Stimulated activated naive CD8-positive, alpha-beta T cell treated with anti-CD3 and anti-CD28 coated beads, Interleukin-15, amount 100 ng/mL, for 72 hours (primary cell): Measurements from ENCODE around the gene HRH4.
A peak's percentile ranks its signal among the peaks of the same experiment; 100 is the strongest.

Source experiments
- ATAC-seq: fragments of 150-1000 bp; cut with Tn5 transposase; 2 replicates; pipeline ENCODE4 v1.10.0; 2021; ENCODE audit warnings: mild to moderate bottlenecking, moderate library complexity
- DNase-seq, 2 donors: peaks; one replicate each; pipeline ENCODE4 v3.0.0; 2021 to 2022
- H3K27ac Mint-ChIP-seq, 2 donors: one replicate each; pipeline ENCODE4 v1.8.0; 2022; ENCODE audit warnings: mild to moderate bottlenecking in 2 of 2, mixed read lengths in 2 of 2, moderate library complexity in 2 of 2
- H3K27me3 Mint-ChIP-seq: one replicate; pipeline ENCODE4 v1.8.0; 2022; ENCODE audit warnings: mixed read lengths
- H3K4me1 Mint-ChIP-seq: one replicate; pipeline ENCODE4 v1.8.0; 2022; ENCODE audit warnings: mild to moderate bottlenecking, mixed read lengths
- H3K4me3 Mint-ChIP-seq, 2 donors: one replicate each; pipeline ENCODE4 v1.8.0; 2022; ENCODE audit warnings: mild to moderate bottlenecking in 2 of 2, mixed read lengths in 2 of 2, moderate library complexity in 1 of 2
- H3K9me3 Mint-ChIP-seq, 2 donors: one replicate each; pipeline ENCODE4 v1.8.0; 2022; ENCODE audit warnings: mixed read lengths in 2 of 2

Gene HRH4

DNA sequence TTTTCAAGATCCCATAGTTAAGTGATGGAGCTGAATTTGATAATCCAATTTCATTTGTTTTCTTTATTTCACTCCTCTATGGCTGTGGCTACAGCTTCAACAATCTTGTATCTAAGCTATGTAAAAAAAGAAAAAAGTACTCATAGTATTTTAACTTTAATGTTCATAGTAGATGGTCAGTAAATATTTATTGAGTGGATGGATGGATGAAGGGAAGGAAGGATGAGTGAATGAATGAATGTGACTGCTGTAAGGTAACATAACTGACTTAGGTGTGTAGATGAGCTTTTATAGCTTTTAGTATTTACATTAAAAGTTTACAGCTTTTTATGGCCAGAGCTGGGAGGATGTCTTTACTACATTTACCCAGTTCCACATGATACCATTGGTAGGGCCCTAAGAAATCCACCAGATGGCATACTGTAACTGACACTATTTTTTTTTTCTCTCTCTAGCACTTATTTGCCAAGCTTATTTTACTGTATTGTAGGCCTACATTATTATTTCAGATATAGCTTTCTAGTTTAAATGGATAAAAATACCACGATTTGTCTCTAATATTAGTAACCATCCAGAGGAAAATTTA is 13.4 kb upstream of the HRH4 start:
- Mint-ChIP-seq H3K27me3 (no peaks in the 10 kb centered on the region), H3K27ac (peak overlapping the region in 1 of 2 donors; percentile 21), H3K4me1 (peaks cover 9% of the 10 kb centered on the region), H3K9me3 (no peaks in the 10 kb centered on the region), H3K4me3 (no peak overlapping the region)
- ATAC-seq (no peak), DNase-seq (no peak)

DNA sequence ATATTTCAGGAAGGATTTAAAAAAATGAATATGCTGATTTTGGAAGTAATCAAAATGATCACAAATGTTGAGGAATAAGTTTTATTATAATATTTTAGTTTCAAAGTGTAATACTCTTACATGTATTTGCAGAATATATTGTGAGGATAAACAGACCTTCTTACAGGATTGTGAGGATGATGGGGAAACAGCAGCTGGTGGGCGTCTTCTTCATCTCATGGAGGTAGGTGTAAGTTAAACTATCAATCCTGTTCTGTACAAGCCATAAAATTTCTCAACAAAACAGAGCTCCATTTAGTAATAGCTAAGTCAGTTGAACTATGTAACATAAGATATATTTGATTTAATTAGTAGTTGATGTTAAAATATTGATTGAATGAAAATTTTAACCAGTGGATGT is 12.5 kb upstream of the HRH4 start:
- Mint-ChIP-seq H3K27me3 (no peaks in the 10 kb centered on the region), H3K4me3 (no peak overlapping the region), H3K9me3 (no peaks in the 10 kb centered on the region), H3K27ac (no peak overlapping the region), H3K4me1 (peaks cover 9% of the 10 kb centered on the region)
- ATAC-seq (no peak), DNase-seq (no peak)

DNA sequence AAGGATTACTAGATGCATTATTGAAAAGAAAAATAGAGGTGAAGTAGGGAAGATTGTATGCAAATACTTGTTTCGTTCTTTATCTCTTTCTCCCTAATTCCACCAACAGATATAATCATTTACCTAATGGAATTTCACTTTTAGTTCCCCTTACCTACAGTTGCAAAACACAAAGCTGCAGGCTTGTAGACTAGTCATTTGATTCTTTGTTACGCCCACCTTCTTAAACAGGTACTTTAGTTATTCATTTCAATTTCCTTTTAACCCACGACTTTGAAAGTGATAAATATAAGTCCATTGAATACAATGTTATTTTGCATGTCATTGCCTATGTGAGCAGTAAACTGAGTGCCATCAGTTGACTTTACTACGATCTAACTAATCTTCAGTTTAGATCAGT is 3.9 kb upstream of the HRH4 start:
- Mint-ChIP-seq H3K27ac (no peak overlapping the region), H3K4me1 (no peaks in the 10 kb centered on the region), H3K4me3 (no peak overlapping the region), H3K9me3 (no peaks in the 10 kb centered on the region), H3K27me3 (no peaks in the 10 kb centered on the region)
- no peak for DNase-seq
- ATAC-seq, result no peak

DNA sequence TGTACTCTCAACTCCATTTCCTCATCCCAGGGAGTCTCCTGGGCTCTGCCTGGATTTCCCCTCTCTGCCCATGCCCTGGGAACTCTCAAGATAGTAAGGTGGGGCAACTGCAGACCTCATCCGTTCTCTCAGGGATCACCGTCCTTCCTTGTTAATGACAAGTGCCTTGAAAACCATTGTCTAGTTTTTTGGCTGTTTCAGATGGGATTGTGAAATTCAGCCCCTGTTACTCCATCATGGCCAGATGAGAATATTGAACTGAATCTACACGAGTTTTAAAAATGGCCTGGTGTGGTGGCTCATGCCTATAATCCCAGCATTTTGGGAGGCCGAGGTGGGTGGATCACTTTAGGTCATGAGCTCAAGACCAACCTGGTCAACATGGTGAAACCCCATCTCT is 665 bp upstream of the HRH4 start:
- Mint-ChIP-seq H3K27ac (no peak overlapping the region), H3K4me3 (no peak overlapping the region), H3K27me3 (no peaks in the 10 kb centered on the region), H3K4me1 (no peaks in the 10 kb centered on the region), H3K9me3 (no peaks in the 10 kb centered on the region)
- ATAC-seq, result no peak
- DNase-seq, result no peak

DNA sequence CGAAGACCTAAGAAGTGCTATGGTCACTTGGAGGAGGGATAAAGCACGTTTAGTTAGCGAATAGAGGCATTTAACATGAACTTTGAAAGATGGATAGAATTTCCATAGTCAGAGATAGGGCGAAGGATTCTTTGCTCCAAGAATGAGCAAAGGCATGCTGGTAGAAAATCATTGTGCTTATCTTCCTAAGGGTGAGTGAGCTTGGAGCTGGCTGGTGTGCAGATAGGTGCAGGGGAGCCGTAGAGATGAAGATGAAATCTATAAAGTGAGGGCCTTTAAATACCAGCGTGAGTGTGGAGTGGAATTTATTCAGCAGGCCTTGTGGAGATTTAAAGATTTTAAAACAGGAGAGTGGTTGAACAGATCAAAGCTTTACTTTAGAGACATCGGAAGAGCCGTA is 1.6 kb downstream of the HRH4 start:
- Mint-ChIP-seq H3K9me3 (no peaks in the 10 kb centered on the region), H3K4me1 (no peaks in the 10 kb centered on the region), H3K27me3 (no peaks in the 10 kb centered on the region), H3K4me3 (no peak overlapping the region), H3K27ac (no peak overlapping the region)
- no peak for DNase-seq
- ATAC-seq, result no peak

DNA sequence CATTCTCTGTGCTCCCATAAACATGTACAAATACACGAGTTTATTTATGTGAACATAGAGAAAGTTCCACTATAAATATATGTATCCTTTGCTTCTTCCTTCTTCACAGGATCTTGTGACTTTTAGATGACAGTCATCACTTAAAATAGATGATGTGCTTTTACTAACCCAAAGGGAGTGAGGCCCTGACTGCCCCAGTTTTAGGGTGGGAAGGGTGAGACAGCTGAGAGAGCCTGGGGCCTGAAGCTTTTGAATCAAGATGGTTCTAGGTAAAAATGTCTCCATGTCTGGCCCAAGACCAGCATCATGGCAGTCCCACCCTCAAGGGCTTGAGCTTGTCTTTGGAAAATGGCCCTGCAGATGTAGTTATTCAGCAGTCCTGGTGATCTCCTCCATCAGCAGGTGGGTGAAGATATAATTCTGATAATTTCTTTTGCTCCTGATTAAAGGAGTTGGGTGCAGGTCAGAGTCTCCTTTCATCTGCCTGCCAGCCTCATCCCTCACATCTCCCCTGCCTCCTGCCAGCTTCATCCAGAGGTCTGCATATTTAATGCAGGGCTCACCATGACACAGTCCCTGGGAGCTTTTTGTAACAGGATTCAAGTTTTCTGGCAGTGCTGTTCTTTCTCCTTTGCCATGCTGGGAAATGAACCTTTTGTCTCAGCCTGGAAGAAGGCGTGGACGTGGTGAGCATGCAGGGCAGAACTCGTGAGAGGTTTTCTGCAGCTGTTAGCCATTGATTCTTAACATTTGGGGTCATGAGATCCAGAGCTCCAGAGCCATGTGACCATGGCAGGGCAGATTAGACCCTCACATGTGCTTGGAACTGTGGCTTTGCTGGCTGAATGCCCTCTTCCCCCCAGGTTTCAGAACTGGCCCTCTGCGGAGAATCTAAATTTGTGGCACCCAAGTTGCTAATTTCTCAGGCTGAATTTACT is 2.7 kb downstream of the HRH4 start:
- H3K4me3 Mint-ChIP-seq, result no peak overlapping the region

DNA sequence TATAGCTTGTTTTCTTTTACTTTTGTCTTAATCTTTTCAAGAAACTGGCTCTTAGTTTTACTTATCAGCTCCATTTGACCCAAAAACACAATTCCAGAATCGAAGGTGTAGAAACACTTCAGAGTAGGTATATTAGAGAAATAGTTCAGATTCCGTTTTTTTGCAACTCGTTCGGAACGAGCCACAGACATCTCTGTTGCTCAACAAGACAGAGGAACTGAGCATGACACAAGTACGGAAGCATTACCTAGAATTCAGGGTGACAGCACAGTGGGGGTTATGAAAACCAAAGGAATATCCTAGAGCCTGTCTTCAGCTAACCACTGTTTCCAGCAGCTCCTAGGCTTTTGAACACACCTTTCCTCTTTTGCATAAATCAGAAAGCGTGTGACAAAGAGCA is 5.0 kb downstream of the HRH4 start:
- no peak overlapping the region for H3K27ac Mint-ChIP-seq

More for the DNA sequence above, 2.7 kb downstream of the HRH4 start:
- no peaks in the 10 kb centered on the region for H3K27me3 Mint-ChIP-seq
- H3K9me3 Mint-ChIP-seq, result no peaks in the 10 kb centered on the region
- no peaks in the 10 kb centered on the region for H3K4me1 Mint-ChIP-seq
- ATAC-seq (no peak), DNase-seq (no peak)
- H3K27ac Mint-ChIP-seq, result no peak overlapping the region

DNA sequence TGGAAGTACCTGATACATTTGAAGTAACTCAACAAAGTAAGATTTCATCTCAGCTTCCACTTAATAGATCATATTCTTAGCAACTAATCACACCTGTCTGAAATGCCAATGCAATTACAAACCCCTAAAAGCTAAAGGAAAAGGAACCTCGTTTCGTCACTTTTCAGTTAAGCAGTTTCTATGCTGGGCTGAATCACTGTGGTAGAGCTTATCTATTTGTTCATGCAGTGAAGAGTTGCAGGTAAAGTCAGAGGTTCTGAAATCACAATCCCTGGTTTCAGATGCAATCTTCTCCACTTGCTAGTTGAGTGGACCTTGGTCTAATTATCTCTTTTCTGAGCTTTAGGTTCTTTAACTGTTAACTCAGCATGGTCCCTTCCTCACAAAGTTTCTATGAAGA is 6.3 kb downstream of the HRH4 start:
- Mint-ChIP-seq H3K4me3 (no peak overlapping the region), H3K9me3 (no peaks in the 10 kb centered on the region), H3K4me1 (no peaks in the 10 kb centered on the region), H3K27me3 (no peaks in the 10 kb centered on the region), H3K27ac (no peak overlapping the region)
- DNase-seq (no peak), ATAC-seq (no peak)

More for the DNA sequence above, 5.0 kb downstream of the HRH4 start:
- H3K9me3 Mint-ChIP-seq, result no peaks in the 10 kb centered on the region
- no peak overlapping the region for H3K4me3 Mint-ChIP-seq
- no peaks in the 10 kb centered on the region for H3K4me1 Mint-ChIP-seq
- H3K27me3 Mint-ChIP-seq, result no peaks in the 10 kb centered on the region
- no peak for DNase-seq
- ATAC-seq, result no peak

DNA sequence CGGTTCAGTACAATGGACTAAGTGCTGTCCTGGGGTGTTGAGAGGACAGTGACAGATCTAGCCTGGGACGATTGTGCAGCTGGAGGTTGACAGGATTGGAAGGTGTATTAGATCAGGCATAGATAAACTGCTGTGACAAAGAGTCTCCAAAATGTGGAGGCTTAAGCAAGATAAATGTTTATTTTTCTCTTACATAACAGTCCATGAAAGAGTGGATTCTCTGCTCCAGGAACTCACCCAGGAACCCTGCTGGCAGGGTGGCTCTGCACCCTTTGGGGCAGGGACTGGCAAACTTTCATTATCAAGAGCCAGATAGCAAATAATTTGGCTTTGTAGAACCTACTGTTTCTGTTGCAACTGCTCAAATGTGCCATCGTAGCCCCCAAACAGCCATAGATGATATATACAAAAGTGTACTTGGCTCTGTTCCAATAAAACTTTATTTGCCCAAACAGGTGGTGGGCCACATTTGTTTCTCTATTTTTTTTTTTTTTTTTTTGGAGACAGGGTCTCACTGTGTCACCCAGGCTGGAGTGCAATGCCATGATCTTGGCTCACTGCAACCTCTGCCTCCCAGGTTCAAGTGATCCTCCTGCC is 9.7 kb downstream of the HRH4 start:
- Mint-ChIP-seq H3K27me3 (no peaks in the 10 kb centered on the region), H3K4me3 (no peak overlapping the region), H3K9me3 (no peaks in the 10 kb centered on the region), H3K4me1 (no peaks in the 10 kb centered on the region), H3K27ac (no peak overlapping the region)
- ATAC-seq (no peak), DNase-seq (no peak)

DNA sequence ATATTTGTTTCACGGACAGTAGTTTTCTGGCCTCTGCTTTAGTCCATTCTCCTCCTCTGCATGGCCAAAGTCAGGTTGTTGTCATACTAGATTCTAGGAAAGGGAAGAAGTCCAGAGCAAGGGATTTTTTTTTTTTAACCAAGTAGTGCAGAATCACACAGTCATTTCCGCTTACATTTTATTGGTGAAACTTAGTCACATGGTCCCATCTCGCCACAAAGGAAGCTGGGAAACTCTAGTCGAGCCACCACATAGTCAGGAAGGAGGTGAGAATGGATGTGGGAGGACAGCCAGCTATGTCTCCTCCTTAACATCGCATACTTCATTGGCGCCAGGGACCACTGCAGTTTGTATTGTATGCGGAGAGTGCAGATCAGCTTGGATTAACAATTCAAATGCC is 10.4 kb downstream of the HRH4 start:
- Mint-ChIP-seq H3K4me1 (no peaks in the 10 kb centered on the region), H3K27me3 (no peaks in the 10 kb centered on the region), H3K9me3 (no peaks in the 10 kb centered on the region), H3K27ac (no peak overlapping the region), H3K4me3 (no peak overlapping the region)
- no peak for ATAC-seq
- DNase-seq, result no peak

DNA sequence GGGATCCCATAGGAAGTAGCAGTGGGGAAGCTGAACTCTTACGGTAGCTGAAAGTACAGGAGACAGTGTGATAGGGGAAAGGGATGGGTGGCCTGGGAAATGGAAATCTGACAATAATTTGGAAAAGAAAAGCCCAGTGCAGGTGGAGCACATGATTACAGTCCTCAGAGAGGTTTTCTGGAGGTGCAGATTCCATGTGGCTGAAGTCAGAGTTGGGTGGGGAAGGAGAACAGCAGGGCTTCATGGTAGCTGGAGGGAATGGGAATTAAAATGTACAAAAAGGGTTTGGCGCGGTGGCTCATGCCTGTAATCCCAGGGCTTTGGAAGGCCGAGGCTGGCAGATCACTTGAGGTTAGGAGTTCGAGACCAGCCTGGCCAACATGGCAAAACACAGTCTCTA is 12.2 kb downstream of the HRH4 start:
- DNase-seq (no peak), ATAC-seq (no peak)
- Mint-ChIP-seq H3K27me3 (no peaks in the 10 kb centered on the region), H3K4me1 (no peaks in the 10 kb centered on the region), H3K4me3 (no peak overlapping the region), H3K27ac (no peak overlapping the region), H3K9me3 (no peaks in the 10 kb centered on the region)

DNA sequence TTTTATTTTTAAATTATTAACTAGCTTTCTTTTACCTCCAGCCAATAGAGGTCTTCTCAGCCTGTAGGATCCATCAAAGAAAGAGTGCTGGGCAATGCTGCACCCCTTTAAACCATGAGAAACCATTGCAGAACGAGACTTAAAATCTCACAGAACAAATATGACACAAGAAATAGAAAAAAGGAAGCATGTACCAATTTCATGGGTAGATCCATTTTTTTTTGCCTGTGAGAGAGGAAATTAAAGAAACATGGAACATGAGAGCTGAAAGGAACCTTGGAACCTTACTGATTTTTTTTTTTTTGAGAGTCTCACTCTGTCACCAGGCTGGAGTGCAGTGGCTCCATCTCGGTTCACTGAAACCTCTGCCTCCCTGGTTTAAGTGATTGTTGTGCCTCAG is 14.0 kb downstream of the HRH4 start:
- H3K27ac Mint-ChIP-seq, result no peak overlapping the region

DNA sequence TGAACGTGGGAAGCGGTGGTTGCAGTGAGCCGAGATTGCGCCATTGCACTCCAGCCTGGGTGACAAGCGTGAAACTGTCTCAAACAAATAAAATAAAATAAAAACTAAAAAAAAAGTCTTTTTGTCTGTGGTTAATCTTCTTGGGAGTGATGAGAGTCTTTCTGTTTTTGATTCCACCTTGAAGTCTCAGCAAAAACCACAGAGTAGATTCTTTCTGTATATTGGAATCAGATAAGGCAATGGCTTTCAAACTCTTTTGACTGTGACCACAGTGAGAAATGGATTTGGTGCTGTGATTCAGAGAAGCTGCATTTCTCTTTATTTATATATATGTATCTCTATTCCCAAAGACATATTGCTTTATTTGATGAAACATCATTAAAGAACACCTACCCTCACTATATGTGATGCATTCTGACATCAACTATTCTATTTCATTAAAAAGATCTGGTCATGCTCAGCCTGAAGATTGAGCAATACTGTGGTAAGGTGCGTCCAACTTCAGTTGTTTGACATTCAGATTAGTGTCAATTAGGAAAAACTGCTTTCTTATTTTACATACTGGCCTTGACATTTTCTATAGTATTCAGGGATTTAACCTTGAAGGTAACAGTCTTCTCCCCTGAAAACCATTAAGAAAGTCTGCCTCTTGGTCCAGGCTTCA is 15.6 kb downstream of the HRH4 start:
- Mint-ChIP-seq H3K27me3 (peaks cover 8% of the 10 kb centered on the region), H3K9me3 (no peaks in the 10 kb centered on the region), H3K27ac (no peak overlapping the region), H3K4me1 (no peaks in the 10 kb centered on the region), H3K4me3 (no peak overlapping the region)
- ATAC-seq, result no peak
- DNase-seq, result no peak

More for the DNA sequence above, 14.0 kb downstream of the HRH4 start:
- no peak for DNase-seq
- no peak for ATAC-seq
- Mint-ChIP-seq H3K4me1 (no peaks in the 10 kb centered on the region), H3K9me3 (no peaks in the 10 kb centered on the region), H3K4me3 (no peak overlapping the region), H3K27me3 (no peaks in the 10 kb centered on the region)

DNA sequence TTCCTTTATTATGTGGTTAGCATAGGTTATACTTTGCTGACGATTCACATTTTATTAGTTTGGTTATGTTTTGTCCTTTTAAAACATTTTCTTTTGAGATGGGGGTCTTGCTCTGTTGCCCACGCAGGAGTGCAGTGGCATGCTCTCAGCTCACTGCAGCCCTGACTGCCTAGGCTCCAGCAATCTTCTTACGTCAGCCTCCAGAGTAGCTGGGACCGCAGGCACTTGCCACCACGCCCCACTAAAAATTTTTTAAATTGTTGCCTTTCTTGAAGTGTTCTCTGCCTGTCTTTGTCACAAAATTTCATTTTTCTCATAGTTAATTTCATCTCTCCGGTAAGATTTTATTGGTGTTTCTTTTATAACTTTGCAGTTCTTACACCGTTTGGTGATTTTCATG is 18.9 kb downstream of the HRH4 start:
- Mint-ChIP-seq H3K4me3 (no peak overlapping the region), H3K27me3 (peaks cover 8% of the 10 kb centered on the region), H3K27ac (no peak overlapping the region), H3K9me3 (no peaks in the 10 kb centered on the region), H3K4me1 (no peaks in the 10 kb centered on the region)
- ATAC-seq (no peak), DNase-seq (no peak)

DNA sequence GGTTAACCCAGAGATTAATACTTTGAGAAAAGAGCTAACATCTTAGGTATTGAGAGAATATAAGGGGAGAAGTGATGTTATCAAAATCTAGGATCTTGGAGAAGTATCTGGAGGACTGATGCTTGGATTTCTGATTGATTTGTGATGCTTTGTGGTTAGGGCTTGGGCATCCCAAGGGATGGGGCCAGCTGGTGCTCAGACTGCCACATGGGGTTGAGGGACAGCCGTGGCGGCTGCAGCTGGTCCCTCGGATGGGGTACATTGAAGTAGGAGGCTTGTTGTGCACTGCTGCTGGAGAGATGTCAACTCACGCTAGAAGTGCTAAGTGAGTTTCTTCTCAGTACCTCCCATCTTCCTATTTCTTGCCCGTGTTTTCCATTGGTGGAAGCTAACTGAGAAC is 22.4 kb downstream of the HRH4 start:
- ATAC-seq (no peak), DNase-seq (no peak)
- H3K27me3 Mint-ChIP-seq, result peaks cover 23% of the 10 kb centered on the region
- no peak overlapping the region for H3K27ac Mint-ChIP-seq
- no peaks in the 10 kb centered on the region for H3K9me3 Mint-ChIP-seq
- peaks cover 2% of the 10 kb centered on the region for H3K4me1 Mint-ChIP-seq
- H3K4me3 Mint-ChIP-seq, result no peak overlapping the region

DNA sequence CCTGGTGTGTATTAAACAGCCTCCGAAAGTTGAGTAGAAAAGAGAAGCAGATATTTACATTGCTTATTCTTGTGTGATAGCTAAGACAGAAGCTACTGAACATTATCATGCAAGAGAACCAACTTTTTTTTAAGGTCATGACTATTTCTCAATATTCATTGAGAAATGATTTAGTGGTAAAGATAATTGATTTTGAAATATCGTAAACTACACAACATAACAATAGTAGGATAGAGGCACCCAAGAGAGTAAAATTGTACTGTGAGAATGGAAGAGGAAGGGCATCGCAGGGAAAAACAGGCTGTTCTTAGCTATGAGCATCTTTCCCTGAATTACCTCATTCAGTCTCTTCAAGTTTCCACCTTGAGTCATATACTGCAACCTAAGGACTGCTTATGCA is 25.2 kb downstream of the HRH4 start:
- H3K4me1 Mint-ChIP-seq, result peaks cover 12% of the 10 kb centered on the region
- ATAC-seq, result no peak
- H3K4me3 Mint-ChIP-seq, result no peak overlapping the region
- peaks cover 28% of the 10 kb centered on the region for H3K27me3 Mint-ChIP-seq
- H3K27ac Mint-ChIP-seq, result no peak overlapping the region
- H3K9me3 Mint-ChIP-seq, result no peaks in the 10 kb centered on the region
- DNase-seq, result no peak
